ENCODE data around the gene CERS5.
A peak's percentile ranks its signal among the peaks of the same experiment; 100 is the strongest.

Gene CERS5

DNA sequence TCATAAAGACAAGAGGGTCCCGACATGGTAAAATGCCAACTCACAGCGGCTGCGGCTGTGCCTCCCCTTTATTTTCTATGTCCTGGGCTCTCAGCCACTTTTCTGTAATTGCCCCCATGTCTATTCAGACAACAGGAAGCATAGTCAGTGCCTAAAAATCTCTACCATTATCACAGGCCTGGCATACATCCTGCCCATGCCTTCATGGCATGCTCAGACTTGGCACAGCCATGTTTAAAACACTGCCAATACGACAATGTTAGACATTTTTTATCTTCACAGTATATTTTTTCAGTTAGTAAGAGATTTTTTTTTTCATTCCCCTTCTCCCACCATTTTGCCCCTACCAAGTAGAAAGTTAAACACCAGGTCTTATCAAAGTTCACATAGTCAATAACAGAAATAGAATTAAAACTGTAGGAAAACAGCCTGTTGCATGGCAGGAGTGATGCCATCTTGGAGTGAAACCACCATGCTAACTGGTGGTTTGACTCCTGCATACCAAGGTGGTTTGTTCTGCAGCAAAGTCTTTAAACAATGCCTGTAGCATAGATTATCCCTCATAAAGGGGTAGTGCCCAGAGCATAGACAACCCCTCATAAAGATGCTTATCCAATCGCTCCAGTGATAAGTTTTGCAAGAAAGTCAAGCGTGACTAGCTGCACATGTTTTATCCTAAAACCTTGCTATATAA, 18.9 kb upstream of the CERS5 start:
- H3K4me3 ChIP-seq (ENCODE audit: low read depth in 1 of 2, low read length in 2 of 2) = no peak overlapping the region
- H3K9ac ChIP-seq (ENCODE audit: low read length) = no peak overlapping the region
- peaks cover 6% of the 10 kb centered on the region for H3K36me3 ChIP-seq (ENCODE audit: insufficient read depth, low read length)
- peaks cover 14% of the 10 kb centered on the region for H3K4me1 ChIP-seq (ENCODE audit: insufficient read depth, low read length)
- H3K27me3 ChIP-seq (ENCODE audit: control insufficient read depth in 1 of 2, insufficient read depth in 2 of 2, low read length in 2 of 2) = no peaks in the 10 kb centered on the region
- no peak overlapping the region for H3K27ac ChIP-seq (ENCODE audit: low read depth, low read length)
- H3K9me3 ChIP-seq (ENCODE audit: low read length) = no peaks in the 10 kb centered on the region

DNA sequence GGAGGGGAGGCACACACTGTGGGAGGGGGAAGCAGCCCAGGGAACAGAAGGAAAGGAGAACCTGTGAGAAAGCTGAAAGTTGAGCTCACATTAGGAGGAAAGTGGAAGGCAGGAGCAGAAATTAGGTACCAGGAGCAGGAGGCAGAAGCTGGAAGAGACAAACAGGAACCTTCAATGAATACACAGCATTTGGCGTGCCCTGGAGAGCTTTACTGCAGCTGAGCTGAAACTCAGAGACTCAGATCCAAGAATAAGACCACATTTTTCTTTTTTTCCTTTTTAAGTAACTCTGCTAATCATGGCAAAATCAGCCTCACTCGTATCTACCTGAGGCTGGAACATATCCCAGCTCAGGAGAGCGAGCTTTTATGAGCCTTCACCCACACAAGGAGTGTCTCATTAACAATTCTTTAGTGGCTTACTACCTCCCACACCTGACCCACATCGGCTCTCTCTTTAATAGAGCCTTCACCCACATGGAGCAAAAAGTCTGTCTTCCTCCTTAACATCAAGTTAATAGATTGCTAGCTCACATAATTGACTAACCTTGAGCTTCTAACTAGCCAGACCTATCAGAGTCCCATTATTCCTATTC, 18.2 kb upstream of the CERS5 start:
- Histone ChIP-seq H3K27ac (ENCODE audit: low read depth, low read length) (no peak overlapping the region), H3K27me3 (ENCODE audit: control insufficient read depth in 1 of 2, insufficient read depth in 2 of 2, low read length in 2 of 2) (no peaks in the 10 kb centered on the region), H3K9me3 (ENCODE audit: low read length) (no peaks in the 10 kb centered on the region), H3K4me3 (ENCODE audit: low read depth in 1 of 2, low read length in 2 of 2) (no peak overlapping the region), H3K9ac (ENCODE audit: low read length) (no peak overlapping the region), H3K4me1 (ENCODE audit: insufficient read depth, low read length) (peaks cover 14% of the 10 kb centered on the region), H3K36me3 (ENCODE audit: insufficient read depth, low read length) (peaks cover 6% of the 10 kb centered on the region)

DNA sequence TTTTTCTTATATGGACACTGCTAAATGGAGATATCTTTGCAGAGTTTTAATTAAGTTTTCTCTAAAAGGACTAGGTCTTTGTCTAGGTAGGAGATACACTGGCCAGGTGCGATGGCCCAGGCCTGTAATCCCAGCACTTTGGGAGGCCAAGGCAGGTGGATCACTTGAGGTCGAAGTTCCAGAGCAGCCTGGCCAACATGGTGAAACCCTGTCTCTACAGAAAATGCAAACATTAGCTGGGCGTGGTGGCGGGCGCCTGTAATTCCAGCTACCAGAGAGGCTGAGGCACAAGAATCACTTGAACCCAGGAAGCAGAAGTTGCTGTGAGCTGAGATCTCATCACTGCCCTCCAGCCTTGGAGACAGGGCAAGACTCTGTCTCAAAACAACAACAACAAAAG, 17.1 kb upstream of the CERS5 start:
- no peak overlapping the region for H3K27ac ChIP-seq (ENCODE audit: low read depth, low read length)
- H3K9me3 ChIP-seq (ENCODE audit: low read length) = no peaks in the 10 kb centered on the region
- peaks cover 6% of the 10 kb centered on the region for H3K36me3 ChIP-seq (ENCODE audit: insufficient read depth, low read length)
- H3K4me1 ChIP-seq (ENCODE audit: insufficient read depth, low read length) = peaks cover 14% of the 10 kb centered on the region
- H3K9ac ChIP-seq (ENCODE audit: low read length) = no peak overlapping the region
- H3K27me3 ChIP-seq (ENCODE audit: control insufficient read depth in 1 of 2, insufficient read depth in 2 of 2, low read length in 2 of 2) = no peaks in the 10 kb centered on the region
- no peak overlapping the region for H3K4me3 ChIP-seq (ENCODE audit: low read depth in 1 of 2, low read length in 2 of 2)

DNA sequence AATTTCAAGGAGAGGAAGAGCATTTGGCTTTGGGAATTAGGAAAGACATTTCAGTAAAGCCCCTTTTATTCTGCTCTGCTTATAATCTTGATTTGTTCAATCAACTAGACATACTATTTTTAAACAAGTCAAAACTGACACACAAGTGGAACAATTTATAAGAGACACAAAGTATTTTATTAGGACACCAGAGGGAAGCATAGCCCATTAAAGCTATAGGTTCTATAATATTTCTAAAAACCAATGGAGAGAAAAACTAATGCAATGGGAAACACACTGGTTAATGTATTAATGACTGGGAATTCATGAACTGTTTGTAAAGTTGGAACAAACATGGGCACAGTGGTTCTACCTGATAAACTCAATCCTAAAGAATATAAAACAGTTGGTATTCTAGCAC, 15.3 kb upstream of the CERS5 start:
- no peaks in the 10 kb centered on the region for H3K9me3 ChIP-seq (ENCODE audit: low read length)
- no peaks in the 10 kb centered on the region for H3K27me3 ChIP-seq (ENCODE audit: control insufficient read depth in 1 of 2, insufficient read depth in 2 of 2, low read length in 2 of 2)
- H3K4me3 ChIP-seq (ENCODE audit: low read depth in 1 of 2, low read length in 2 of 2) = no peak overlapping the region
- no peak overlapping the region for H3K9ac ChIP-seq (ENCODE audit: low read length)
- H3K36me3 ChIP-seq (ENCODE audit: insufficient read depth, low read length) = peaks cover 11% of the 10 kb centered on the region
- no peak overlapping the region for H3K27ac ChIP-seq (ENCODE audit: low read depth, low read length)
- H3K4me1 ChIP-seq (ENCODE audit: insufficient read depth, low read length) = peaks cover under 1% of the 10 kb centered on the region

DNA sequence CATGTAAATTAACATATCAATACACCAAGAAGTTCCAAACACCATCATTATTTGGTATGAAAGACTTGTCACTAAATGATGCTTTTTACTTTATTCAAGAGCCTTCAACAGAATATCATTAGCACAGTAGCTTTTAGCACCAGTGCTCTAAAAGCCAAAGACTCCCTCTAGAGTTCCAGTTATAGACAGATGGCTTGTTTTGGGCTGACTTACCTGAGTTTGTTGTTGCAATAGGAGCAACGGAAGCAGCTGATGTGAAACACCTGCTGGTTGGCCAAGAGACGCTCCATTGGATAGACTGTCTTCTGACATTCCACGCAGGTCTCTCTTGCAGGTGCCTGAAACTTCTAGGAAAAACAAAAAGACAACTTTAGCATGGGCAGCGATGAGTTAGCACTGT, 14.5 kb upstream of the CERS5 start:
- Histone ChIP-seq H3K4me1 (ENCODE audit: insufficient read depth, low read length) (no peaks in the 10 kb centered on the region), H3K9ac (ENCODE audit: low read length) (no peak overlapping the region), H3K27me3 (ENCODE audit: control insufficient read depth in 1 of 2, insufficient read depth in 2 of 2, low read length in 2 of 2) (no peaks in the 10 kb centered on the region), H3K27ac (ENCODE audit: low read depth, low read length) (no peak overlapping the region), H3K4me3 (ENCODE audit: low read depth in 1 of 2, low read length in 2 of 2) (no peak overlapping the region), H3K36me3 (ENCODE audit: insufficient read depth, low read length) (peaks cover 18% of the 10 kb centered on the region), H3K9me3 (ENCODE audit: low read length) (no peaks in the 10 kb centered on the region)

DNA sequence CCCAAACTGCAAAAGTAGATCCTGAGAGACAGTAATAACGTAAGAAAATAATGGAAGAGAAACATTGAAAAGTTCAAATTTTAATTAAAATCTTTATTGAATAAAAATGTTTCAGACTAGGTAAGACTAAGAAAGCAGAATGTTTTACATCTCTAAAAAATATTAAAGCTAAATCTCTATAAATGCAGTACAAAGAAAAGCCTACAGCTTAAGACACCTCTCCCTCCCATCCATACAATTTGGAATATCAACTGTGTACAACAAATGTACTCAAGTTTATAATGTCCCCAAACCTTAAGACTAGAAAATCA, 8.5 kb upstream of the CERS5 start:
- H3K4me1 ChIP-seq (ENCODE audit: insufficient read depth, low read length) = no peaks in the 10 kb centered on the region
- H3K36me3 ChIP-seq (ENCODE audit: insufficient read depth, low read length) = peaks cover 16% of the 10 kb centered on the region
- no peaks in the 10 kb centered on the region for H3K27me3 ChIP-seq (ENCODE audit: control insufficient read depth in 1 of 2, insufficient read depth in 2 of 2, low read length in 2 of 2)
- H3K9me3 ChIP-seq (ENCODE audit: low read length) = no peaks in the 10 kb centered on the region
- no peak overlapping the region for H3K4me3 ChIP-seq (ENCODE audit: low read depth in 1 of 2, low read length in 2 of 2)
- no peak overlapping the region for H3K27ac ChIP-seq (ENCODE audit: low read depth, low read length)
- no peak overlapping the region for H3K9ac ChIP-seq (ENCODE audit: low read length)

DNA sequence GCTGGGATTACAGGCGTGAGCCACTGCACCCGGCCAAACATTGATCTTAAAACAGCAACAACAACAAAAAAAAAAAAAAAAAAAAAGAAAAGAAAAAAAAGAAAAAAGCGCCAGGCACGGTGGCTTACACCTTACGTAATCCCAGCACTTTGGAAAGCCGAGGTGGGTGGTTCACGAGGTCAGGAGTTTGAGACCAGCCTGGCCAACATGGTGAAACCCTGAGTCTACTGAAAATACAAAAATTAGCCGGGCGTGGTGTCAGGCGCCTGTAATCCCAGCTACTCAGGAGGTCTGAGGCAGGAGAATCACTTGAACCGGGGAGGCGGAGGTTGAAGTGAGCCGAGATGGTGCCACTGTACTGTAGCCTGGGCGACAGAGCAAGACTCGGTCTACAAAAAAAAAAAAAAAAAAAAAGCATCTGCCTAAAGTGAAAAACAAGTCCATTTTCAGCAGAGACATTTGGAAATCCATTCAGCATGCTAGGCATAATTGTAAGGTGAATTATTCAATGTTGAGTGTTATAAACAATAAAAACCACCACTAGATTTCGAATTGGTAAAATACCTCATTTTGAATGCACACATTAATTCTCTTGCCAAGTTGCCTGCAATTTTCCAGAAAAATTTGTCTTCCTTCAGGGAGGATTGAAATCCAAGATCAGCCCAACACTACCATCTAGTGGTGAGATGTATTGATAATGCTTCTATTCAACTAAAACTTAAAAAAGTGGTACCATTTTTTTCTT, 8.0 kb upstream of the CERS5 start:
- H3K27ac ChIP-seq (ENCODE audit: low read depth, low read length) = no peak overlapping the region
- no peaks in the 10 kb centered on the region for H3K4me1 ChIP-seq (ENCODE audit: insufficient read depth, low read length)
- no peaks in the 10 kb centered on the region for H3K27me3 ChIP-seq (ENCODE audit: control insufficient read depth in 1 of 2, insufficient read depth in 2 of 2, low read length in 2 of 2)
- H3K36me3 ChIP-seq (ENCODE audit: insufficient read depth, low read length) = peaks cover 16% of the 10 kb centered on the region
- no peak overlapping the region for H3K9ac ChIP-seq (ENCODE audit: low read length)
- no peaks in the 10 kb centered on the region for H3K9me3 ChIP-seq (ENCODE audit: low read length)
- H3K4me3 ChIP-seq (ENCODE audit: low read depth in 1 of 2, low read length in 2 of 2) = no peak overlapping the region

DNA sequence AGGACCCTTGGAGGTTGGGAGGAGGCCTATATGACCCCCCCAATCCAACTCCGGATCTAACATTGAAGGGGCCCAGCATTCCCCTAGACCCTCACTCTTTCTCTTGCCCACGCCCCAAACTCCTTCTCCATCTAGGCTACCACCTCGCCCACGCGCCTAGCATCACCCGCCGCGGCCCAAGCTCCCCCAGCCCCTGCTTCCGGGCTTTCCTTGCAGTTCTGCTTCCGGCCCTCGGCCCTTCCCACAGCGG, 445 bp downstream of the CERS5 start:
- no peaks in the 10 kb centered on the region for H3K36me3 ChIP-seq (ENCODE audit: insufficient read depth, low read length)

DNA sequence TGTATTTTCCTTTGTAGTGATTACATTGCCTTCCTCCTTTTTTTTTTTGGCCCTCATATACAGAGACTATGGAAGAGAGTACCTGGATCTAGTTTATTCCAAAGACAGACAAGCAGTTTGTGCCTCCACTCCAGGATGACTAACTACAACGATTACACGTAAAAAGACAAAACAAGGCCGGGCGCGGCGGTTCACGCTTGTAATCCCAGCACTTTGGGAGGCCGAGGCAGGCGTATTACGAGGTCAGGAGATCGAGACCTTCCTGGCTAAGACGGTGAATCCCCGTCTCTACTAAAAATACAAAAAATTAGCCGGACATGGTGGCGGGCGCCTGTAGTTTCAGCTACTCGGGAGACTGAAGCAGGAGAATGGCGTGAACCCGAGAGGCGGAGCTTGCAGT, 2.2 kb downstream of the CERS5 start:
- H3K9me3 ChIP-seq (ENCODE audit: low read length) = no peaks in the 10 kb centered on the region
- H3K9ac ChIP-seq (ENCODE audit: low read length) = no peak overlapping the region
- H3K4me1 ChIP-seq (ENCODE audit: insufficient read depth, low read length) = peaks cover 10% of the 10 kb centered on the region
- H3K27ac ChIP-seq (ENCODE audit: low read depth, low read length) = no peak overlapping the region
- no peaks in the 10 kb centered on the region for H3K27me3 ChIP-seq (ENCODE audit: control insufficient read depth in 1 of 2, insufficient read depth in 2 of 2, low read length in 2 of 2)
- no peak overlapping the region for H3K4me3 ChIP-seq (ENCODE audit: low read depth in 1 of 2, low read length in 2 of 2)
- no peaks in the 10 kb centered on the region for H3K36me3 ChIP-seq (ENCODE audit: insufficient read depth, low read length)

More for the DNA sequence above, 445 bp downstream of the CERS5 start:
- H3K4me1 ChIP-seq (ENCODE audit: insufficient read depth, low read length) = peaks cover 10% of the 10 kb centered on the region
- no peaks in the 10 kb centered on the region for H3K27me3 ChIP-seq (ENCODE audit: control insufficient read depth in 1 of 2, insufficient read depth in 2 of 2, low read length in 2 of 2)
- H3K4me3 ChIP-seq (ENCODE audit: low read depth in 1 of 2, low read length in 2 of 2) = peak overlapping the region; percentile 78 to 91
- peak overlapping the region; percentile 58 for H3K9ac ChIP-seq (ENCODE audit: low read length)
- H3K9me3 ChIP-seq (ENCODE audit: low read length) = no peaks in the 10 kb centered on the region
- peak overlapping the region; percentile 90 for H3K27ac ChIP-seq (ENCODE audit: low read depth, low read length)

DNA sequence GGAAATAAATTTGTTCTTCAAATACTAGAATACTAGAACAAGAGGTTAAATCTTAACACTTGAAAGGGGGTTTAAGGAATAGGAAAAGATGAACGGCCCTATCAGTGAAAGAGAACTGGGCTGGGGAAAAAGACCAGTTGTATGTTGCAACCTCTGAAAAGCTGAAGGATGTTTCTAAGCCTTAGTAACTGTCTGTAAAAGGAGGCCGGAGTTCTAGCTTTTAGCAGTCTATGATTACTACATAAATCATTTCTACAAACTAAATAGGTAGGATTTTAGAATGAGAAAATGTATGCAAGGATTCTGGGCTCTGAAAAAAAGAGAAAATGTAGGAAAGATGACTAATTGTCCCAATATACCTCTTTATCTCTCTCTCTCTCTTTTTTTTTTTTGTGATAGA, 4.9 kb downstream of the CERS5 start:
- H3K9ac ChIP-seq (ENCODE audit: low read length) = no peak overlapping the region
- no peaks in the 10 kb centered on the region for H3K27me3 ChIP-seq (ENCODE audit: control insufficient read depth in 1 of 2, insufficient read depth in 2 of 2, low read length in 2 of 2)
- no peaks in the 10 kb centered on the region for H3K9me3 ChIP-seq (ENCODE audit: low read length)
- H3K4me3 ChIP-seq (ENCODE audit: low read depth in 1 of 2, low read length in 2 of 2) = no peak overlapping the region
- peaks cover 10% of the 10 kb centered on the region for H3K4me1 ChIP-seq (ENCODE audit: insufficient read depth, low read length)
- no peaks in the 10 kb centered on the region for H3K36me3 ChIP-seq (ENCODE audit: insufficient read depth, low read length)
- no peak overlapping the region for H3K27ac ChIP-seq (ENCODE audit: low read depth, low read length)

DNA sequence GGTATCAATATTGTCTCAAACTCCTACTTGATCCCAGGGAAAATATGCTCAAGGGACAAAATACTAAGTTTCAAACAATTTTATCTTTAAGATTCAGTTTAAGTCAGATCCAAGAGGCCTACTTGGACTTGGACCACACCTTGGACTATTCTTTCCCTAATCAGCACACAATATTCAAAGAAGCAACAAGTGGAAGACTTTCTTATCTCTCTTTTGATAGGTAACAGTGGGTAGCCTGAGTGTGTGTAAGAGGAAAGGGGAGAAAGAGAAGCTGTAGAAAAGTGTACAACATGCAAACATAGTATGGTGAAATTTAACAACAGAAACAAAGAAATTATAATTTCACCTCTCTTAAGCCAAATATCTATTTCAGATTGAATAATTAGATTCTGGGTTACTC, 6.5 kb downstream of the CERS5 start:
- H3K27ac ChIP-seq (ENCODE audit: low read depth, low read length) = no peak overlapping the region
- peaks cover 3% of the 10 kb centered on the region for H3K4me1 ChIP-seq (ENCODE audit: insufficient read depth, low read length)
- no peaks in the 10 kb centered on the region for H3K9me3 ChIP-seq (ENCODE audit: low read length)
- no peaks in the 10 kb centered on the region for H3K27me3 ChIP-seq (ENCODE audit: control insufficient read depth in 1 of 2, insufficient read depth in 2 of 2, low read length in 2 of 2)
- H3K4me3 ChIP-seq (ENCODE audit: low read depth in 1 of 2, low read length in 2 of 2) = no peak overlapping the region
- H3K36me3 ChIP-seq (ENCODE audit: insufficient read depth, low read length) = no peaks in the 10 kb centered on the region
- no peak overlapping the region for H3K9ac ChIP-seq (ENCODE audit: low read length)

DNA sequence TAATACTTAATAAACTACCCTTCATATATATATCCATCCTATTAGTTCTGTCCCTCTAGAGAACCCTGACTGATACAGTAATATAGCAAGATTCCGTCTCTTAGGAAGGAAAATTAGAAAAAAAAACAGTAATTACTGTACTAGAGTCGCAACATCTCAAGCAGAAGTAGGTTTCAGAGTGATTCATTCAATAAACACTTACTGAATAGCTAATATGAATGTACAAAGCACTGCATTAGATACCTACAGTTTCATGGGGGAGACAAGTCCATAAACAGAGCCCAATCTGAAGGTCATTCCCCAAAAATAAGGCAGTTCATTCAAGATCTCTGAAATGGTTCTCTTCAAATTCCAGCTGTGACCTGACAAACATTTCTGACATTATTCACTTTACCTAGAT, 9.9 kb downstream of the CERS5 start:
- H3K36me3 ChIP-seq (ENCODE audit: insufficient read depth, low read length) = no peaks in the 10 kb centered on the region
- no peaks in the 10 kb centered on the region for H3K27me3 ChIP-seq (ENCODE audit: control insufficient read depth in 1 of 2, insufficient read depth in 2 of 2, low read length in 2 of 2)
- H3K4me1 ChIP-seq (ENCODE audit: insufficient read depth, low read length) = no peaks in the 10 kb centered on the region
- H3K9me3 ChIP-seq (ENCODE audit: low read length) = no peaks in the 10 kb centered on the region
- no peak overlapping the region for H3K27ac ChIP-seq (ENCODE audit: low read depth, low read length)
- H3K4me3 ChIP-seq (ENCODE audit: low read depth in 1 of 2, low read length in 2 of 2) = no peak overlapping the region
- H3K9ac ChIP-seq (ENCODE audit: low read length) = no peak overlapping the region
